Activated naive CD4-positive, alpha-beta T cell (primary cell): ENCODE measurements around the gene CXCL11.
"Not testable (repeated sequence)": the region's sequence is repeated elsewhere in the genome, so short reads cannot be mapped to it uniquely, and the experiment has no call there.

Experiments used
- DNase-seq, 4 experiments: peaks; one replicate each; lab custom pipeline; 2025; lab: John Stamatoyannopoulos, UW

CXCL11 gene

DNA sequence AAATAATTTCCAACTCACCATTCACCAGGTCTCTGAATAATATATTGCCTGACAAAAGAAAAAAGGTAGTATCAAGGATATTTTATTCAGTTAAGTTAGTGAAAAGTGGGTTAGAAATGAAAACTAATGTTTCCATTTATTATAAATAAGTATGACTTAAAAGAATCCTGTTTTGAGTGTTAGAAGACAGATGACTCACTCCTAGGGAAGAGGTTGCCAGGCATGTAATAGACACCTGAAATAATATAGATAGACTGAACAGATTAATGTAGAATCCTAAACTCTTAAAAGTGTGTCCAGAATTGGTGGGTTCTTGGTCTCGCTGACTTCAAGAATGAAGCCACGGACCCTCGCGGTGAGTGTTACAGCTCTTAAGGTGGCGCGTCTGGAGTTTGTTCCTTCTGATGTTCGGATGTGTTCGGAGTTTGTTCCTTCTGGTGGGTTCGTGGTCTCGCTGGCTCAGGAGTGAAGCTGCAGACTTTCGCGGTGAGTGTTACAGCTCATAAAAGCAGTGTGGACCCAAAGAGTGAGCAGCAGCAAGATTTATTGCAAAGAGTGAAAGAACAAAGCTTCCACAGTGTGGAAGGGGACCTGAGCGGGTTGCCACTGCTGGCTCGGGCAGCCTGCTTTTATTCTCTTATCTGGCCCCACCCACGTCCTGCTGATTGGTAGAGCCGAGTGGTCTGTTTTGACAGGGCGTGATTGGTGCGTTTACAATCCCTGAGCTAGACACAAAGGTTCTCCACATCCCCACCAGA, 6.5 kb upstream of the CXCL11 start:
- not testable (repeated sequence) for DNase-seq

DNA sequence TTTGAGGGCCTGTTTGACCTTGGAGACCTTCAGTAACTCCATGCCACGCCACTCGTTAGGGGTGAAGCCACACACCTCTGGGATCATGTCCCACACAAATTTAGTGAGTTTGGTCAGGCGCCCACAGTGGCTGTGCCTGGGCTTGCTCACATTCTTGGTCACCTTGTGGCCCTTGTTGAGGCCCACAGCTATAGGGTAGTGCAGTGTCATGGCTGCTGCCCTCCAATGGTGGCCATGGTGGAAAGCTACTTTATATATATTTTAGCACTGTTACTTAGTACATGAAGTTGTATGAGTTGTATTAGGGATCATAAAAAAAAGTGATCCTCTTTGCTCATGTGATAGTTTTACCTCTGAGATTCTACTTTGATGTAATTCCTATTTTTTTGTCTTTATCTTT, 985 bp upstream of the CXCL11 start:
- DNase-seq, result no peak

DNA sequence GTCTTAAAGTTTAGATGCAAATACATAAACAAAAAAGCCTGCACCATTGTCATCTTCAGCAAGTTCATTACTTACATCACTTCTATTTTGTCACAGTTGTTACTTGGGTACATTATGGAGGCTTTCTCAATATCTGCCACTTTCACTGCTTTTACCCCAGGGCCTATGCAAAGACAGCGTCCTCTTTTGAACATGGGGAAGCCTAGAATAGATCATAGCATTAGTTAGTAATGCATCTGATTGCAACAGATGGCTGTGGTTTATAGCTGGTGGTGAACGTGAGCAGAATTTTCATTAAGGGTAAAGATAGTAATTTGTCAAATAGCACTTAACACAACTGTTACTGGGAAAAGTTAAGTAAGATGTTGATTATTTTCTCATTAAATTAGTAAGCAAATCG, 729 bp downstream of the CXCL11 start:
- no peak for DNase-seq

DNA sequence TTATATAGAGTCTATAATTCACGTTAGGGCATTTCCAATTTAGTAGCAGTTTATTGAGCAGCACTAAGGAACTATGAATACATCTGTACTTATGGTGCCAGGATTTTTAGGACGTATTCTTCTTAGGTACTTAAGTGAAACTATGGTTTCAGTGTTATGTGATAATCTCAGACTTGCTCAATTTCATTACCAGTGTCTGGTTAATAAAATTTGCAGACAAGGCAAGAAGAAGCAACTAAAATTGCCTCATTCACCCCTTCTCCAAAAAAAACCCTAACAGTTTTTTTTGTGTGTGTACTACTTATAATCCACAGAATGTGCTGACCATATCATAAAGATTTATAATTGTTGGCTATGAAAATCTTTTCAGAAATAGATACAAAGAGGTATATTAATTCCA, 6.6 kb downstream of the CXCL11 start:
- DNase-seq, result no peak

DNA sequence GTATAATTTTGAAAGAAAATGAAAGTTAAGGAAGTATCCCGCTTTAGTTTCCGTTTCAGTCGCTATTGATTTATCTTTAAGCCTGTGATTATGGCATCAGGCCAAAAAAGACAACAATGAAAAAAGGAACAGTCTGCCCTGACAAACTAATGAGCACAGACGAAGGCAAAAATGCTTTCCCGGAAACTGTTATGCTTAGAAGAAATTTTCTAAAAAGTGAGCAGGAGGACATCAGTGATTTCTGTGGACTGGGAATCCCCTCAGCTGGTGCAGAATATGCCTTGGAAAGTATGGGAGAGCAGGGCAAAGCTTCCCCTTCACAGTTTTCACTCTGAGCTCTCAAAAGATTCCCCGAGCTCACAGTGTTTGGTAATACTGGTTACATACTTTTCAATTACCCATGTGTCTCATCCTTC, 7.5 kb downstream of the CXCL11 start:
- no peak for DNase-seq

DNA sequence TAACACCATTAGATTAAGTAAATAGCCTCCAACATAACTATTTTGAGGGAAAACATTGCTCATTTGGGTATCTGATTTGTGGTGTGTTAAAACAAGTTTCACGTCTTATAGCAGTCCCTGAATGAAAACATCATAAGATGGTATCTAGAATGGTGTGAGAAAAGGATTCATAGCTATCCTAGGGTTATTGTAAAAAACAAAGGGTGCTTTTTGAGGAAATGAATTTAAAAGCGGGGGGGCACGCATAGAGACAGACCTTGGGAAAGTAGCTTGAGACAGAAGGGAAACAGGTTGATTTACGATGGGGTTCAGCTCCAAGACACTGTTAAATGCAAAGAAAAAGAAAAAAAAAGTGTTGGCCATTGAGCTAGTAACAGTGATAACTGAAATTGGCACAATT, 11.8 kb downstream of the CXCL11 start:
- no peak for DNase-seq

DNA sequence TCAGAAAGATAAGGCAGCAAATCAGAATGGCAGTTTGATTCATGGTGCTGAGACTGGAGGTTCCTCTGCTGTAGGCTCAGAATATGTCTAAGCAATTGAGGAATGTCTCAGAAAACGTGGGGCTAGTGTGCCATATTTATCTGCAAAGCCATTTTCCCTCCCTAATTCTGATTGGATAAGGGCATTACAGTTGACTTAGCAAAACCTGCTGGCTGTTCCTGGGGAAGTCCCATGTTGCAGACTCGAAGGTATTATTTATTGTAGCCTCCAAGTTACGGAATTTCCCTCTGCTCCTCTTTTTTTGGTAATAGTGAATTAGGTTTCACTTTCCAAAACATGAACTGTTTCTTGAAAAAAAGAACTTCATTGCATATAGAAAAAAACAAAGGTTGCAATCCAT, 12.5 kb downstream of the CXCL11 start, which contains the start of gene CXCL10:
CXCL10 (minus strand) TSS at position 109 of the 400 bp plus-strand sequence; CDS start at position 43, 66 bp downstream.
- no peak for DNase-seq

DNA sequence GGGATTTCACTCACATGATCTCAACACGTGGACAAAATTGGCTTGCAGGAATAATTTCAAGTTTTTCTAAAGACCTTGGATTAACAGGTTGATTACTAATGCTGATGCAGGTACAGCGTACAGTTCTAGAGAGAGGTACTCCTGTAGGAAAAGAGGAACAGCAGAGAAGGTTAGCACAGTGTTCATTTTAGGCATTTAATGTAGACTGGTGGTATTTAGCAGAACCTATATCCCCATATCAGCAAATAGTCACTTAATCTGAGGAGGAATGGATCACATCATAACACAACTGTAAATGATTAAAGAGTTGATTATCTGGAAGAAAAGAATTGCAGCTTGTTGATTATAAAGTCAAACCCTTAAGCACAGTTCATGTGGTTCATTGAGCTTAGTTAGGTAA, 13.2 kb downstream of the CXCL11 start:
- no peak for DNase-seq

DNA sequence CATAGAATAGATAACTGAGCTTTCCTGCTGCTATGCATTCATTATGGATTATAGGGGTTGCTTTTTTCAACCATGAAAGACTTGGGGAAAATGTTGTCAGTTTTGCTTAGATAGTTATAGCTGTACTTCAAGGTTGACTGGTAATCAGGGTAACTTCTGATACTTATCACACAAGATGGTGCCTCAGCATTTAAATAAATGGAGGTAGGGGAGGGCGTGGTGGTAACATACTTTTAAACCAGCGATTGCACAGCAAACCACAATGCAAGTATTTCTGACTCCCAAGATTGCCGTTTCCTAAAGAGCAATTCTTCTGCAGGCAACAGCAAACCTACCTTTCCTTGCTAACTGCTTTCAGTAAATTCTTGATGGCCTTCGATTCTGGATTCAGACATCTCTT, 13.8 kb downstream of the CXCL11 start:
- no peak for DNase-seq

DNA sequence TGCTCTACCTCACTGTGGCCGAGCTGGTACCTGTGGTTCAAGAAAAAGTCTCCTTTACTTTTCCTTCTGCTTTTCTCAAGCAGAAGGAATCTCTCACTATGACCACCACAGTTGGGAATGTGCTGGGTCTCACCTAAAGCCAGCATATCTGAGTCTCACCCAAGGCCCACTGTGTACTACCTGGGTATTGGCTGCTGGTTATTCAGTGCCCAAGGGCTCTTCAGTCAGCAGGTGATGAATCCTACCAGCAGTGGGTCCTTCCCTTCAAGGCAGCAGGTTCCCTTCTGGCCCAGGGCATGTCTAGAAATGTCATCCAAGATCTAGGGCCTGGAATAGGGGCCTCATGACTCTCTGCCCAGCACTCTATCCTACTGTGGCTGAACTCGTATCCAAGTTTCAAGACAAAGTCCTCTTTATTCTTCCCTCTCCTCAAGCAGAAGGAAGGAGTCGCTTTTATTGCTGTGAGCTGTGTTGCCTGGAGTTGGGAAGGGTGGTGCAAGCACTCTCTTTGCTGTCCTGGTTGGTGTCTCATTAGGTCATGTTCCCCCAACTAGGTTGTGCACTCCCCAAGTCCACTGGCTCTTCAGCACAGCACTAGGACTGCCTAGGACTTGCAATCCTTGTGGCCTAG, 18.7 kb downstream of the CXCL11 start:
- DNase-seq, result no peak

DNA sequence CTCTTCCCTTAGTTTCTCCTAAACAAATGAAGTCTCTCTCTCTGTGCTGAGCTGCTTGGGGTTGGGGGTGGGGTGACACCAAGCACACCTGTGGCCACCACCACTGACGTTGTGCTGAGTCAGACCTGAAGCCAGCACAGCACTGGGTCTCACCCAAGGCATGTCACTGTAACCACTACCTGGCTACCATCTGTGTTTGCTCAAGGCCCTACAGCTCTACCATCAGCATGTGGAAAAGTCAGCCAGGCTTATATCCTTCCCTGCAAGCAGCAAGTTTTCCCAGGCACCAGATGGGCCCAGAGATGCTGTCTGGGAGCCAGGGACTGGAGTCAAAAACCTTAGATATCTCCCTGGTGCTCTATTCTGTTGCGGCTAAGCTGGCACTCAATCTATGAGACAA, 19.5 kb downstream of the CXCL11 start:
- no peak for DNase-seq

DNA sequence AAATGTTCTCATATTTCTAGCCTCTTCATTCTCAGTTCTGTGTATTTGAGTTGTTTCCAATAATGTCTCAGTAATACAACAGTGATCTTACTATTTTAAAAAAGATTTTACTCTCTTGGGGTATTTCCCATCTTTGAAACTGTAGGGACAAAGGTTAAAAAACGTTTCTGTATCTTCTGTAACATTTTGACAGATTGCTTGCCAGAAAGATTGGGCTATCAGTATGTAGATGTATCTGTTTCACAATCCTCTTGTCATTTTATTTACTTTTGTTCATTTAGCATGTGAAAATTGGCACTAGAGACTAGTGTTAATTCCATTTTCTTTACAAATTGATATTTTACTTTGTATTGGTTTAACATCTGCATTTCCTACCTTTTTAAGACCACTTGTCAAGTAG, 22.3 kb downstream of the CXCL11 start:
- no peak for DNase-seq

DNA sequence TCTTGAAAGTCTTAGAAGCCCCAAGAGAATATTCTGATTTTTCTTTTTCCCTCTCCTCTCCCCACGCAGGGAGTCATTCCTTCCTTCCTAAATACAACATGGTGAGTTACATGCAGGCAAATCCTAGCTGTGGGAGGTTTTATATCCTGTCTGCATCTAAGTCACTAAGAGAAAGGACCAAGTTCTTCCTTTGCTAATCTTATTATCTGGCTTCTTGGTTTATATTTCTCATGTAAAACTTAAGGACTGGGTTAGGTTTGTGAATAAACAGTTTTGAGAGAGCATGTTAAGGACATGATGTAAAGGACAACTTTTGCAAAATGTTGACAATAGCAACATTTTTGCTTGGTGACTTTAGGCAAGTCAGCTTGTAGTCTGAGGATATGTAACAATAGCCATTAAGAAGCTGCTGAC, 23.5 kb downstream of the CXCL11 start:
- DNase-seq, result no peak

DNA sequence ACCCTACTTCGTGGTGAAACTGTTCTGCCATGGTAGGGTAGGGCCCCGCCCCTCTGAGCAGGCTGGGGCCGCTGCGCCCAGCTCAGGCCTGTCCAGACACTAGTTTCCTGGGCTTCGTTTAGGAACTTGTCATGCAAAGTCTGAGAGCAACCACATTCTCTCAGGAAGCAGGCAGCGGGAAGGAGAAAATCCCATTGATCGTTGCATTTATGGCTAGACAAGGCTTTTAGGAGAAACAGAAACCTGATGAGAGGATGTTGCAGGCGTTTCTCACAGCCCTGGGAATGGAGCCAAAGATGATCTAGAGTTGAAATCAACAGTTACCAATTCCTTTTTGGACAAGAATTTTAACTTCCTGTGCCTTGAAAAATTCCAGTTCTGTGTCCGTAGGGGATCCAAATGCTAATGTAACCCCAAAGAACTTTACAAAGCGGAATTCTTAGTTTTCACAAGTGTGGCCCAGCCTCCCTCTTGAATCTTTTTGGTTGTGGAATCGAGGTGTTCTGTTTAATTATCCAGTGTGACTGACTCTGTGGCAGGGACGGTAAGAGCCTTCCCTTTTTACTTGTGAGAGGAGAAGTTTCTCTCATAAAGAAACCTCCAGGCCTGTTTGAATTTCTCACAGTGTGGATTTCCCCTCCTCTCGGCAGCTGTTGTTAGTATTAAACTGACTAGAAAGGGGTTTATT, 24.0 kb downstream of the CXCL11 start:
- DNase-seq, result no peak

DNA sequence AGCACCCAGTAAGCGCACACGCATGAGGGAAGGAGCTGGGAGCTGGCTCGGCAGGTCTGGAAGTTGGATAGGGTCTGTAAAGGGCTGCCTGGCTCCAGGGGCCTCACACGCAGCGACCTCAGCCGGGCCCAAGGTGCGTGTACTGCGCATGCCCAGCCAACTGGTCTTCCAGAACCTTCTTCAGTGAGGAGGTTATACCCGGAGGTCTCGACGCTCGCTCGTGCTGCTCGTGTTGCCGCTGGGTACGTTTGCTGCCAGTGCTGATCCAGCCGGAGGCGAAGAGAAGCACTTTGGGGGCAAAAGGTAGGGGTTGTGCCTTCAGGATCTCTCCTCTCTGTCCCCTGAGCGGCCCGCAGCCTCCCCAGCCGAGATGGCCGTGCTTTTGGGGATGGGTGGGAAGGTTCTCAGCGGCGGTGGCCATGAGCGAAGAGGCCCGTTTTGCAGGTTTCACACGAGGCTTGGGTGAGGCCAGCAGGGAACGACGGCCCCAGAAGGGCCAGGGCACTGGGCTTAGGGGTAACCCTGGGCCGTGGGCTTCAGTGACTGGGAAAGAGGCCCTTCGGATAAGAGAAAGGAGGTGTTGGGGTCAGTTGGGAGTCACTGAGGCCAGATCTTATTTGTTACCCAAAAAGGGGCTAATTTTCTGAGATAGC, 24.7 kb downstream of the CXCL11 start:
- DNase-seq, result no peak

DNA sequence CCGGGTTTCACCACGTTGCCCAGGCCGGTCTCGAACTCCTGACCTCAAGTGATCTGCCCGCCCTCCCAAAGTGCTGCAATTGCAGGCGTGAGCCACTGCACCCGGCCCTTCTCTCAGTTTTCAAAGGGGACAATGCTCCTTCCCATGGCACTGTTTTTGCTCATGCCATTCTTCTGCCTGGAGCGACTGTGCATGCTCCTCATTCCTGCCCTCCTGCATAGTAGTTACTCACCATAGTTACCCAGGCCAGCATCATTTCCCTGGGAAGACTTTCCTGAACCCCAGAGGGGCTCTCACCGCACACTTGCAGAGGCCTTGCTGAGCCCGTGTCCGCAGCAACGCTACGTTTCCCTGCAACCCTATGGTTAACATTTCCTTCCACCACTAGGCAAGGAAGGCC, 25.3 kb downstream of the CXCL11 start:
- DNase-seq, result no peak

DNA sequence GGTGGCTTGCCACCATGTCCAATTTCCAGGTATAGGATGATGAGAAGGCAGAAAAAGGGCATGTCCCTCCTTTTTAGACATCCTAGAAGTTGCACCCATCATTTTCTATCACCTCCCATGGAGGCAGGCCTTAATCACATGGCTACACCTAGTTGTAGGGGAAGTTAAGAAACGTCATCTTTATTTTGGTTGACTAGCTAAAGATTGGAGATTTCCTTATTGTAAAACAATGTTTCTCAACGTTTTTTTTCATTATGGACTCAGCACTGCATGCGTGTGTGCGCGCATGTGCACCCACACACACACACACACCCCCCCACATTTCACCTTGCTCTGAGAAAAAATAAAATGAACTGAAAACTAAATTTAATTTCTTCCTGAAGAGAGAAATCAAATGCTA, 26.6 kb downstream of the CXCL11 start:
- no peak for DNase-seq

DNA sequence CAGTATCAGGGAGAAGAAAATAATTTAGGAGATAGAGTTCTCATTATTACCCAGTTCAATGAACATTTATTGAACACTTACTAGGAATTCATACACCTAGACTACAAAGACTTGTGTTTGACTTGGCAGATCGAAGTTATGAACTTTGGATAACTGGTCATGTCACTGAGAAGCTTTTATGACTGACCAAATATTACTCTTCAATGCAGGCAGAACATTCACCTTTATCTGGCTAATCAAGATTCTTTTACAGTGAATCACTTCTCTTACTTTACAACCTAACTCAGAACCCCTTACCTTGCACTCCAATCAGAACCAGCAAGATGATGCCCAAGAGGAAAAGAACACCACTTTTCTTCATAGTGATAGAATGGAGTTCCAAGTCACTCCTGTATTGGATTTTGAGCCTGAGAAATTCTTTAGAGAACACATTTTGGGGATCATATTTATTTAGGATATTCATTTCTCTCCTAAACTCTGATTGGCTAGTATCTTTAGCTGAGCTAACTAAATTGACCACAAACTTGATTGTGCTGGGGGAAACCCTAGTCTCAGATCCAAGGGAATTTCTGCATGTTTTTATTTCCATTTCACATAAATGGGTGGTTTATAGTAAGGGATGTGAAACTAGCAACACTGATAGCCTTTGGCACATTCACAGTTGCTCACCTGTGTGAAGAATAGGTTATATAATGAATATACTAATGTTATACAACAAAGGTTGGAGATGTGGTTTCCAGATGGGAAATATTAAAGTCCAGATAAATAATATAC, 28.6 kb downstream of the CXCL11 start, which contains the start of gene CXCL9:
CXCL9 (minus strand) TSS at position 421 of the 774 bp plus-strand sequence; CDS start at position 361, 60 bp downstream.
- no peak for DNase-seq

DNA sequence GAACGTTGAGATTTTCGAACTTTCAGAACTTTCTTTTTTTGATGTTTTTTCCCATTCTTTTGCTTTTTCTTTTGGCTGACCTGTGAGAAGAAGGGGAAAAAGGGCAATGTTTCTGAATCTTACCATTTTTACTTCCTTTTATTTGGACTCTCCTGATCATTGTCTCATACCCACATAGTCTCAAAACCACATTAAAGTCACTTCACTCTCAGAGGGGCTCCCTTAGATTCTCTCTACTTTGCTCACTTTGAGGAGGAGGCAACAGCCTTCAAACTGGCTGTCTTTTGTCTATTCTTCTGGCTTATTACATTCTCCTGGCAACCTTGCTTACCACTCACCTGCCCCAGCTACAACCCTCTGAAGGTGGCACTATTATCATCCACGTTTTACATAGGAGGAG, 32.2 kb downstream of the CXCL11 start:
- no peak for DNase-seq

DNA sequence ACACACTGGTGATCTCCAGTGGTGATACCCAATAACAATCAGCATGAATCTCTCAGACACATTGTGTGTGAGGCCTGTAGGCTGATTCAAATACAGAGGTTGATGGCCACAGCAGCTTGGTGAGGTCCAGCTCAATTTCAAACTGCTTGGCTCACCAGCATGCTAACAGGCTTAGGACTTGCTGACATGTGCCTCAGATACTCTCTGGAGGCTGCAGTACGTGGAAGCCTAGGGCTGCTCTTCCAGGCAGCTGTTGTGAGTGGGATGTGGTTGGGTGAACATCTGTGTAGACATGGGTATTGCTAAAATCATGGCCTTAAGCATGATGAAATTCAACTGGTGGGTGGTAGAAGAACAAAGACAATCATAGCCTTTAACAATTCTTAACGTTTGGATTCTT, 32.8 kb downstream of the CXCL11 start:
- no peak for DNase-seq

DNA sequence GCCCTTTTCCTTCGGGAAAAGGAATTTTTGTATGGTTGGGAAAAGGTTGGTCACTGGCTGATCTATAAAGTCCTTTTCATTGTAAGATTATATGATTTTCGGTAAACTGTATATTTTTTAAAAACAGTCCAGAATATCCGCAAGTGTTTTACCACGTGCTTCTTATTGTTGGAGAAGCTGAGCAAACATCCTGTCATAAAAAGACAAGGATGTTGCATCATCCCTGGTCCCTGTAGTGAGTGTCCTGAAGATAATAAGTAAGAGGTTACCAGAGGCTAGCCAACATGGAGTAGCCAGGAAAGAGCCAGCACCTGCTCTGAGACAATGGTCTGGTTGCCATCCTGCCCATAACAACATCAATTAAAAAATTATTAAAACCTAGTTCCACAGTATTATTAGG, 33.7 kb downstream of the CXCL11 start:
- DNase-seq, result no peak

DNA sequence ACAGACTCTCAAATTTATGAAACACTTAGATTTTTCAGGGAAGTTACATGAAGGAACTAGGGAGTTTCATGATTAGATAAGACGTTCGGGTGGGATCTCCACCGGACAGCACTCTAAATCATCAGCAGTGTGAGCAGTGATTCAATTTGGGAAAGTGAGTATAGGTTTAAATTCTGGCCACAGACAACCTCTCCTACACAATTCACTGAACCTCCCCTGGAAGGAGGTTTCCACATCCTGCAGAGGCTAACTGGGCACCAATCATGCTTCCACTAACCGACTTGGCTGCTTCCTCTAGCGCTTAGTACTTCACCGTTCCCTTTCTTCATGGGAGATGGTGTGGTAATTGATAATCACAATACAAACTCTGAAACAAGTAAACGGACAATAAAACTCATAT, 34.2 kb downstream of the CXCL11 start:
- no peak for DNase-seq
